Measurements from ENCODE around the gene SLC27A6.
"Not testable (repeated sequence)": the region's sequence is repeated elsewhere in the genome, so short reads cannot be mapped to it uniquely, and the experiment has no call there.

The SLC27A6 gene

DNA sequence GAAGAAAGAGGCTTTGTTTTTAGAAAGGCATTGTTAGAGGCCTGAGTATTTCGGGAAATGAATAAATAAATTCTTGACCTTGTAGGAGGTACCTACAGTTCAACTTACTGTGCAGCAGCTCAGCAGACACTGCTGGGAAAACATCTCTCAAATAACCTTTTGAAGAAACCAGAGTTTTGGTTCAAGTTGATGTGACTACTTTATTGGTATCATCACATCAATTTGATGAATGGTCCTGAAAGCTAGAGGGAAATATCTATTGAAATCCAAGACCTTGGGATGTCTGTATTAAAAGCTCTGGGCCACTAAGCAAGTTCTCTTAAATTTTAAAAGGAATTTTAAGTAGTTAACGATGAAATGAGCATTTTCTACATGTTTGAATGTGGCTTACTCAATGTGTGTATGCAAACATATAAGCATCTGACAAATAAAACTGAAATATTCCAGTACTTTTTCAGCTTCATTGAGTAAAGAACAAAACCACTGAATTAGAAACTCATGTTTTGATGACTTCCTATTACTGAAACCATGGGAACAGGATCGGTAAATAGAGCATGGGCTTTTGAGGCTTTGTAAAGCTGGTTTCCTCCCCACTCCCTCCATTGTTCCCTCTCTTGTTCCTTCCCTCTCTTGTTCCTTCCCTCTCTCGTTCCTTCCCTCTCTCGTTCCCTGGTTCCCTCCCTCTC lies 36.7 kb downstream of the SLC27A6 start:
- DNase-seq (ENCODE audit: low read depth in 2 of 2) = no peak

DNA sequence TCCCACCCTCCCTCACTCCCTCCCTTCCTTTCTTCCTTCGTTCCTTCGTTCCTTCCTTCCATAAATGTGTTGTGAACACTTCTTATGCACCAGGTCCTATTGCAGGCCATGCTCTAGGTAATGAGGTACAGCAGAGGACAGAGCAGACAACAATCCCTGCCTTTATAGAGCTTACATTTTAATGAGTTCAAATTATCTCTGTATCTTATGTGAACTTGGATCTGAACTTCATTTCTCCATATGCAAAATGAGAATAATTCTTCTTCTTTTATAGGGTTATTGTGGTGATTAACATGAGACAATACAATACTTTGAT lies 37.2 kb downstream of the SLC27A6 start:
- DNase-seq (ENCODE audit: low read depth in 2 of 2) = no peak

DNA sequence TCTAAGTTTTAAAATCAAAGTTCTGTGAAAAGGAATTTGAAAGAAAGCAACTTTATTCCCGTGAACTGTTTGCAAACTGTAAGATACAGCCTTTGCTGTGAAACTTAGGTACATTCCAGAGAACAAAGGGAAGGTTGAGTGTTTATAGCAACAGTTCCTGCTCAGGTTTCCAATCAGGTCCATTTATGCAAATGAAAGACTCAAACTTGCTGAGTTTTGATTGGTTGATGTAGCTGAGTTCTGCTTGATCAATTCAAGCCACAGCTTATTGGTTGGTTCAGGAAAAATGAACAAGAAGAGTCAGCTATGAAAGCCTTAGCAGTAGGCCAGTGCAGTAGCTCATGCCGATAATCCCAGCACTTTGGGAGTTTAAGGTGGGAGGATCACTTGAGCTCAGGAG lies 37.9 kb downstream of the SLC27A6 start:
- DNase-seq (ENCODE audit: low read depth in 2 of 2) = no peak

DNA sequence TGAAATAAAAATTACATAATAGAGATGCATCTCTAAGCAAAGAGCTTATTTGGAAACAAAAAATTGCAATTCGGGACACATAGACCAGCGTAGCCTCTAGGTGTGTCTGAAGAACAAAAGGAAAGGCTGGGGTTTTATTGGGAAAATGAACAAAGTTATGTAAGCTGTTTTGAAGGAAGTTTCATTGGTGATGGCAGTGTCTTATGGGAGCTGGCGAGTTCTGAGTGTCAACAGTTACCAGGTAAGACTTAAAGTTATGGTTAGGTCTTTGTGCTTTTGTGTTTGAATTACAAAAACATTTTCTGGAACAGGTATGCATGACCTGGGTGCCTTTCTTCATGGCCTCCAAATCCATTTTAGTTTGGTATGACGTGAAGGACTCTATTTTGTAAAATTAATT lies 48.9 kb downstream of the SLC27A6 start:
- no peak for DNase-seq (ENCODE audit: low read depth in 2 of 2)

DNA sequence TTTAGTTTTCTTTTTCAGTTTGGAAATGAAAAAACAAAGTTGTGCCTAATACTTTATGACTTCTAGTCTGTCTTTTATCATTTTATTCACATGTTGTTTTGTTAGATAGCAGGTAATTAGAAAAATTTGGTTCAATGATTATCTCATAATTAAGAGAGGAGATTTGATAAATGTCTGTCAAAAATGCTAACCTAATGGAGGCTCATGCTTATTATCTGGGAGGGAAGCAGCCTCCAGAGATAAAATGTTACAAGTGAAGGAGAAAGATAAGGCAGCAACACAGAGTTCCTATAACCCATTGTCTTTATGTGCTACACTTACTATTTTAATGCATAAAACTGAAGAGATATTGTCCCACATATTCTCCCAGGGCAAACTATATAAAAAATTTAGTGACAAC lies 53.5 kb downstream of the SLC27A6 start:
- DNase-seq (ENCODE audit: low read depth in 2 of 2) = no peak

DNA sequence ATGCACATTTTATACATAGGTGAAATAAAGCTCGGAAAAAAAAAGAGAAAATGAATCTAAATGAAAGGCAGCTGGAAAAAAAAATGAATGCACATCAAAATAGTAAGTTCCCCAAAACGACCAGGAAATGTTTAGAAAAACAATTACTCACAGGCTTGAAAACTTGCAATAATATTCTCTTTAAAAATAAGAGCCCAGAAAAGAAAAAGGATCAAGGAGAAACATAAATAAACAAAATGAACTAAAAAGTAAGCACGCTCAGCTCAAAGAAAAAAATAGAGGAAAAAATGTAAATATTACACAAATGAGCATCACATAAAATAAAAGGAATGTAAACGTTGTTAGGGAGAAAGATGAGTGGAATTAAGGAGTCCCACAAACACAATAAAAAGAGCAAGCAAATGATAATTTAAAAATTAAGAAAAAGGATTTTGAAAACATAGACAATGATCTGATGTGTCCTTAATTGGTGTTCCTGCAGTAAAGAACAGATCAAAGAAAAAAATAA lies 54.2 kb downstream of the SLC27A6 start:
- DNase-seq (ENCODE audit: low read depth in 2 of 2) = no peak

DNA sequence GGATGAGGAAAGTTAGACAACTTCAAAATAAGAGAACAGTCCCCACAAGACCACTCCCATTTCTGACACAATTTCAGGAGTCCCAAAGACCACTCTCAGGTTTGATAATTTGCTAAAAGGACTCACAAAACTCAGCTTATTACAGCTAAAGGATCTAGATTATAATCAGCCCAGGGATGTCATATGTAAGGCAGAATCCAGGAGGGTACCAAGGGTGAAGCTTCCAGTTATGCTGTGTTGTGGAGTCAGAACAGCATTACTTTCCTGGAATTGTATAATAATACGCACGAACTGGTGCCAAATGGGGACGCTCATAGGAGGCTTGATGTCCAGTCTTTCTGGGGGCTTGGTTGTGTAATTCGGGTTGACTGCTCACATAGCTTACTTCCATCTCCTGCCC lies 55.4 kb downstream of the SLC27A6 start:
- DNase-seq (ENCODE audit: low read depth in 2 of 2) = no peak

DNA sequence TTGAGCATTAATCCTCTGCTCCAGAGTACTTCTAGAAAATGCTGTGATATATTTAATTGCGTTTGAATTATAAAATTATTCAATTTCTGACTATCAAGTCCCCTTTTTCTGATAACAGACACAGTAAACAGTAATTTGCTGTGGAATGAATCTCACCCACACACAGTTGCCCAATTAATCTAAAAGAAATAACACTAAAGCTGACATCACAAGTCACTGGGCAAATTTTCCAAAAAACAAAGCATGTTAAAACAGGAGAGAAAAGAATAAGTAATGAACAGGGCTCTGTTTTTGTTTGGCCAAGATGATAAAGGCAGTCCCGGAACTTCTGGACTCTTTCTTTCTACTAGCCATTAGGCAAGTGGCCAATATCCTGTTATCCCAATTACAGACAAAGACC lies 56.5 kb downstream of the SLC27A6 start:
- no peak for DNase-seq (ENCODE audit: low read depth in 2 of 2)

DNA sequence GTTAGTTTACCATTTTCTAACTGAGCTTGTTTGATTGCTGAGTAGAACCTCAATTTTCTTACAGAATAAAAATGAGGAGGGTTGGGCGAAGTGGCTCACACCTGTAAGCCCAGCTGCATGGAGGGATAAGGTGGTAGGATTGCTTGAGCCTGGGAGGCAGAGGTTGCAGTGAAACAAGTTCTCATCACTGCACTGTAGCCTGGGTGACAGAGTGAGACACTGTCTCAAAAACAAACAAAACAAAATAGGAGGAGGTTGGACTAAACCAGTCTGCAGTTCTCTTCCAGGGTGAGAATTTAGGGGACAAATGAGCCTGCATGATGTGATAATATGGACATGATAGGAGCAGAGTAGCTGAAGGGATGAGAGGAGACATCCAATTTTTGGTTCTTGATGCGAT lies 57.3 kb downstream of the SLC27A6 start:
- DNase-seq (ENCODE audit: low read depth in 2 of 2) = no peak

DNA sequence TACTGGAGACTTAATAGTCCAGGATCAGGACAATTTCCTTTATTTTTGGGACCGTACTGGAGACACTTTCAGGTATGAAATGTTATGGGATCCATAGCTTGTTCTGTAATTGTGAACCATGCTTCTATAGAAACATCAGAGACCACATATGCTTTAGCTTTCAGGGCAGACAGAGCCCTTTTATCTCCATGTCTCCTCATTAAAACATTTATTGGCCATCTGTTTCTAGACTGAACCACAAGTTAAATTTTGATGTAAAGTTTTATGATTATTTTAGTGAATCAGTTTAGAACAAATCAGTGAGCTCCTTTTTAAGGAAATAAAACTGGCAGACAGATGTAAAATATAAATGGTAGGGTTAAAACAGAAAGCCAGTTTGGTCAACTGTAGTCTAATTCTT lies 62.0 kb downstream of the SLC27A6 start:
- DNase-seq (ENCODE audit: low read depth in 2 of 2) = no peak

DNA sequence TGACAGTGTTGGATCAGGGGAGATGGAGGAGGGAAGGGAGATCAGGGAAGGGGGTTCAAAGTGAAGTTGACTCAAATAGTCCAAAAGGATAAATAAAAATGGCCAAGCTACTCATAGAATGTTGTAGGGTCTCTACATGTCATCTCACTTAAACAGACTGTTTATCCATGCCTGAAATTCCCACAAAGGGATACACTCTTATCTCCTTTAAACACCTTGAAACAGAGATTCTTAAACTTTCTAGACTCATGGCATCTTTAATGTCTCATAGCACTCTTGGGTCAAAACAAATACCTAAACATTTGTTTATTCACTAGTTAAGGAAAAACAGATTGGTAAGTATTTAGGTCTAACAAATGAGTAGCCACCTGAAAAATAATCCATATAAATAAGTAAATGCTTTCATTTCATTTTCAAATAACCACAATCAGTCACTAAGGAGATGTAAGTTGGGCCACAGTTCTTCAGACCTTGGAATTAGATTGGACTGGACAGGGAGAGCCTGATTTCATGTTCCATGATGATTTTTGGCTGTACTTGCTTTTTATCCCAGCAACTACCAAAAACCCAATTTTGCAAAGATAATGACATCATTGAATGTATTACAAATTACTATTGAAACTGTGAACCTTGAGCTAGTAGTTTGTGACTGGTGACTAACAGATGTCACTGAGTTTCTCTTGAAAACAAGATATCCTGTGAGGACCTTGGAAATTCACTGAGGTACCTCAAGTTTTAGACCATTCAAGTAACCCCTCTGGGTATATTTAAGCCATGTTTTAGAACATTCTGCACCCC lies 66.8 kb downstream of the SLC27A6 start:
- DNase-seq (ENCODE audit: low read depth in 2 of 2) = no peak

DNA sequence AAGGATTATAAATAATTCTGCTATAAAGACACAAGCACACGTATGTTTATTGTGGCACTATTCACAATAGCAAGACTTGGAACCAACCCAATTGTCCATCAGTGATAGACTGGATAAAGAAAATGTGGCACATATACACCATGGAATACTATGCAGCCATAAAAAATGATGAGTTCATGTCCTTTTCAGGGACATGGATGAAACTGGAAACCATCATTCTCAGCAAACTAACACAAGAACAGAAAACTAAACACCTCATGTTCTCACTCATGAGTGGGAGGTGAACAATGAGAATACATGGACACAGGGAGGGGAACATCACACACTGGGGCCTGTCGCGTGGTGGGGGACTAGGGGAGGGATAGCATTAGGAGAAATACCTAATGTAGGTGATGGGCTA lies 71.0 kb downstream of the SLC27A6 start:
- not testable (repeated sequence) for DNase-seq (ENCODE audit: low read depth in 2 of 2)

DNA sequence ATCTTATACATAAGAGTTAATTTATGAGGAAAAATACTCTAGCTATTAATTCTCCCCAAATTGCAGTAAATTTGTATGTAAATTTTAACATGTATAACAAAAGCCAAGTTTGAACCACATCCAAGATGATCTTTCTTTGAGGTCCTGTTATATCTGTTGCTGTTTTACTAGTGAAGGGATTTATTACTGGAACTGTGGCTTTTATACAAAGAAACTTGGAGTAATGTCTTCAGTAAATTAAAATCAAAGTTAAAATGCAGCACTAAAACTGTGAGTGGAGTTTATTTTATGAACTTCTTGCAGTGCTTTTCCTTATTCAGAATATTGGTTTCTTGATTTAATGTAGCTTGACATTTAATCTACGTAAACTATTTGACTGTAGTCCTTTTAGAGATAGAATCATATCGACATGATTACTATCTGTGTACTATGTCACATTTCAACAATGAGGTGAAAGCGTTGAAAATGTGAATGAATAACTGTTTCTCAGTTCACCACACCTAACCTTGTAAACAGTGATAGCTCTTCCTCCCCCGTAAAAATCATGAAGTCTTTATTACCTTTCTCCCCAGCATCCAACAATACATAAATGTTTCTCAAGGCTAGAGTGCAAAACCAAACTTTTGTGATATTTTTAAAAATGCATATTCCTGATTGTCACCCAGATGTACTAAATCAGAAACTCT lies 76.1 kb downstream of the SLC27A6 start:
- no peak for DNase-seq (ENCODE audit: low read depth in 2 of 2)

DNA sequence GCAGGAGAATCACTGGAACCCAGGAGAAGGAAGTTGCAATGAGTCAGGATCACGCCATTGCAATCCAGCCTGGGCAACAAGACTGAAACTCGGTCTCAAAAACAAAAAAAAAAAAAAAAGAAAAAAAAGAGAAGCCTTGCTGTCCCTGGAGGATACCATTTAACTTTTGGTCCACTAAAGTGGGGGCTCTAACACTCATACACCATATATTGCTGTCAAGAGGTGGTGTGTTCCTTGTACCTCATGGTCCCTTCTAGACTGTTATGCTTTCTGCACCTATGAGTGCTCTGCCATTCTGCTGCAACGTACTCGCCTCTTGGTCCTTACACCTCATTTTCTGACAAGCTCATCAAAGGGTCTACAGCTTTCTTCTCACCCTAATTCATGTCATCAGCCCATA lies 77.0 kb downstream of the SLC27A6 start:
- no peak for DNase-seq (ENCODE audit: low read depth in 2 of 2)

DNA sequence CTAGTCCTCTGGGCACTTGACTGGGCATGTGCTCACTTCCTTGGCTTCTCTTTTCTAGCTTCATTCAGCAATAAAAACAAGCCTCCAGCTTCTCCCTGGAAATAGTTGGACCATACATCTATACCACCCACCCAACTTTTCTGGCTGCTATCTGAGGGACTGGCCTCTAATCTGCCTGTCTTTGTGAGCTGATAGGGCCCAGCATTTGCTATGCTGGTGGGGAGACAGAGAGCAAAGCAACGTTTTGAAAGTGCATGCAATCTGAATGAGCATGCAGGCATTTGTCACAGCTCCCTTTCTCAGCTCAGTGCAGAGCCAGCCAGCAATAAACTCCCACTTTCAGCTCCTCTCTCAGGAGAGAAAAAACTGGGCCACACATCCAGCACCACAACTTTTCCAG lies 78.6 kb downstream of the SLC27A6 start:
- no peak for DNase-seq (ENCODE audit: low read depth in 2 of 2)

DNA sequence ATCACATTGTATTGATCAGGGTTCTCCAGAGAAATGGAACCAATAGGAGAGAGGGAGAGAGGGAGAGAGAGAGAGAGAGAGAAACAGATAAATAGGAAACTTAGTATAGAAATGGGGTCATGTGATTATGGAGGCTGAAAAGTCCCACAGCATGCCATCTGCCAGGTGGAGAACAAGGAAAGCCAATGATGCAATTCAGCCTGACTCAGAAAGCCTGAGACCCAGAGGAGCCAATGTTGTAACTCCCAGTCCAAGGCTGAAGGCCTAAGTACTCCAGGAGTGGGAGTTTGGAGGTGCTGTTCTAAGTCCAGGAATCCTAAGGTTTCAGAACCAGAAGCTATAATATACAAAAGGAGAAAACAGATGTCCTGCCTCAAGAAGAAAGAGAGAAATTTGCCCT lies 80.9 kb downstream of the SLC27A6 start:
- DNase-seq (ENCODE audit: low read depth in 2 of 2) = no peak

DNA sequence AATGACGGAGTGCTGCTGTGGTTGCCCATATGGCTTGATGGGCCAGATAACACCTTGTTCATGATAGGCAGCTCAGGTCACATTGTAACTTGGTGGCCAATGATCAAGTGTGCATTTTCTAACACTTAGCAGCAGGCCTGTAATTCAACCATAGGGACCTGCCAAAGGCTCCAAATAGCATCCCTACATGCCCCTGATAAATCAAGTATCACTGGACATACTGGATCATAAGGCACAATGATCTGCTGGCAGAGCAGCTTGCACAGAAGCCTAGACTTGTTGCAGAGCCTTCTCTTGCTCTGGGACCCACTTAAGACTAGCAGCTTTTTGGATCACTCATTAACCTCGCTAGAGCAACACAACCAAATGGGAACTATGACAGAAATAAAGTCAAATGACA lies 83.2 kb downstream of the SLC27A6 start:
- DNase-seq (ENCODE audit: low read depth in 2 of 2) = no peak

DNA sequence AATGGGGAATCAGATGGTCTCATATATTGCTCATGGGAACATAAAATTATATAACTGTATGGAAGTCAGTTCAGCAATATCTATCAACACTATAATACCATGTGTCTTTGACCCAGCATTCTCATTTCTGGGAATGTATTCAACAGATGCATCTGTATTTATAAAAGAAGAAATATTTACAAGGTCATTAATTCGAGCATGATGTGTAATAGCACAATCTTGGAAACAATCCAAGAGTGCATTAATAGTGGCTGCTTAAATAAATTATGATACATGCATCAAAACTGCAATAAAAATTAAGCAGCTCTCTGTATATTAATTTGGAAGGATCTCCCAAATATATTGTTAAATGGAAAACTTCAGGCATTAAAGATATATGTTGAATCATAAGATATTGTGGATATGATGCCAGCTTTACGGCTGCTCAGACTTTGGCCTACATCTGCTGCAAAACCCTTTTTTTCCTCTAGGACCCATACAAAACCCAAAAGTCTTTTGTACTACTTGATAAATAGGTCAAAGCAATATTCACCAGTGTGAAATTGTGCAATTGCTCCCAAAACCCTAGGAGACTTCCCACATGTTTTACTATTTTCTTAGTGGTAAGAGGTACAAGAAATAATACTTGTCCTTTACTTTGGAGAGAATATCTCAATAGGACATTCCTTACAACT lies 84.0 kb downstream of the SLC27A6 start:
- no peak for DNase-seq (ENCODE audit: low read depth in 2 of 2)

DNA sequence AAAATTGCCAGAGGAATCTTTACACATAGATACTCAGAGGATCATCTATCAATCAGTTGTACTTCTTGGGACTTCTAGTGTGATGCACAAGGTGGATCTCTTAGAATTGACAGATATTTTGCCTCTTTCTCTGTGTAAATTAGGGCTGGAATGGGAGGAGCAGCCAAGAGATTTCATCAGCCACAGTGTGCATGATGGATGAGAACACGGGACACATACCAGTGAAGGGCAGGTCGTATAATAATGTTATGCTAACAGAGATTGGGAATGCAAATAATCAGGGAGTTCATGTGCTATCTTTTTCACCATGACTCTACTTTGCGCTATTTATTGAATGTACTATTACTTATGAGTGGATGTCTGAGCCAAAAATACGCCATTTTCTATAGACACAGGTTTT lies 86.0 kb downstream of the SLC27A6 start:
- DNase-seq (ENCODE audit: low read depth in 2 of 2) = no peak

DNA sequence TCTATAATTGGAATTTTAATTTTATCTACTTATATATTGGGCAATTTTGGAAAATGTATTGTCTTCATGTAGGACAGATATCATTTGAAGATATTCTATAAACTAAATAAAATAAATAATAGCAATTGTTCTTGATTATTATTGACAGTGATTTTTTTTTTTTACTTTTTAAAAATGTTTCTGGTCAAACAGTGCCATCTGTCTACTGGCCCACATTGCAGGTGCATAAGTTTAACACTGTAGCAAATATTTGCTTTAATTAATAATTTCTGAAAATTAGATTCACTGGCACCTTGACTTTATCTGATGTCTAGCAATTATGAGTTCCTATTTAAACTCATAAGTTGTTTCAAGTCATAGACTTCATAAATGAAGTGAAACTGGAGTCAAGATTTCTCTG lies 88.2 kb downstream of the SLC27A6 start:
- DNase-seq (ENCODE audit: low read depth in 2 of 2) = no peak

DNA sequence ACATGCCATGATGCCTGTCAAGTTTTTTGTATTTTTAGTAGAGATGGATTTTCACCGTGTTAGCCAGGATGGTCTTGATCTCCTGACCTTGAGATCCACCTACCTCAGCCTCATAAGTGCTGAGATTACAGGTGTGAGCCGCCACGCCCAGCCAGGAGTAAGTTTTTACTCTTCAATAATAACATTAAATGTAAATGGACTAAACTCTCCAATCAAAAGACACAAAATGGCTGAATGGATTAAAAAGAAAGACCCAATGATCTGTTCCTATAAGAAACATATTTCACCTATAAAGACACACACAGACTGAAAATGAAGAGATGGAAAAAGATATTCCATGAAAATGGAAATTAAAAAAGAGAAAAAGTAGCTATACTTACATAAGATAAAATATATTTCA lies 92.0 kb downstream of the SLC27A6 start:
- DNase-seq (ENCODE audit: low read depth in 2 of 2) = no peak

DNA sequence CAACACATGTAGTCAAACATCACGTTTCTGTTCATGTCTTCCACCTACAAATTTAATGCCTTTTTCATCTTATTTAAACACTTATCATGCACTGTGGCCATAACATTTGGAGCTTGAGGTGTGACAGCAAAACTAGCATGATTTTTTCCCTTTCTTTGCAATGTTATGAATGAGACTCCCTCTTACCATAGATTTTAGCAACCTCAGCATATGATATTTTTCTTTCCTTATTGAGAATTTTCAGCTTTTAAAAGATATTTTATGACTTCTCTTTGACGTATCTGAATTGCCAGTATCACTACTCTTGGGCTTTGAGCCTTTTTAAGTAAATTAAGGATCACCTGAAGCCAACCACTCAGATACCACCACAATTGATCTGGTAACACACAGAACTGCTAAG lies 96.6 kb downstream of the SLC27A6 start:
- DNase-seq (ENCODE audit: low read depth in 2 of 2) = no peak

All from stimulated activated CD4-positive, alpha-beta T cell treated with anti-CD3 and anti-CD28 coated beads, Interleukin-1b, Interleukin-23, amount 100 ng/mL, for 4 hours (primary cell).